Measurements from ENCODE around the gene GNAZ.

GNAZ gene

DNA sequence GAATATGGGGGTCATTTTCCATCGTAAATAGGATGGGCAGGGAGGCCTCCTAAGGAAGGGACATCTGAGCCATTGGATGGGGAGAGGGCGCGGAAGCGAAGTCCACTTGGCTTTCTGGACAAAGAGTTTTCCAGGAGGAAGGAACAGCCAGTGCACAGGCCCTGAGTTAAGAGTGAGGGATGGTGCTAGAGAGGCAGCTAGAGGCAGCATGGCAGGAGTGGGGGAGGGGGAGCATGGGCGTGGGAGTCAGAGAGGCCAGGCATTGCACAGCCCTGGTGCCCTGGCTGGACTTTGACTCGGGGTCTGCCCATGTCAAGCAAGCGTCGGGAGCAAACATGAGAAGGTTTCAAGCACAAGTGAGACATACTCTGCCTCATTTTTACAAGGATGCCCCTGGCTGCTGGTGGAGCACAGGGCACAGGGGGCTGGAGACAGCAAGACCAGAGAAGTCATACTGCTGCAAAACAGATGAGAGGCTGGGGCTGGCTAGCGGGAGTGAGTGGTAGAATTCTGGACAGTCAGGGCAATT, 9.0 kb downstream of the GNAZ start:
- DNase-seq = no peak

DNA sequence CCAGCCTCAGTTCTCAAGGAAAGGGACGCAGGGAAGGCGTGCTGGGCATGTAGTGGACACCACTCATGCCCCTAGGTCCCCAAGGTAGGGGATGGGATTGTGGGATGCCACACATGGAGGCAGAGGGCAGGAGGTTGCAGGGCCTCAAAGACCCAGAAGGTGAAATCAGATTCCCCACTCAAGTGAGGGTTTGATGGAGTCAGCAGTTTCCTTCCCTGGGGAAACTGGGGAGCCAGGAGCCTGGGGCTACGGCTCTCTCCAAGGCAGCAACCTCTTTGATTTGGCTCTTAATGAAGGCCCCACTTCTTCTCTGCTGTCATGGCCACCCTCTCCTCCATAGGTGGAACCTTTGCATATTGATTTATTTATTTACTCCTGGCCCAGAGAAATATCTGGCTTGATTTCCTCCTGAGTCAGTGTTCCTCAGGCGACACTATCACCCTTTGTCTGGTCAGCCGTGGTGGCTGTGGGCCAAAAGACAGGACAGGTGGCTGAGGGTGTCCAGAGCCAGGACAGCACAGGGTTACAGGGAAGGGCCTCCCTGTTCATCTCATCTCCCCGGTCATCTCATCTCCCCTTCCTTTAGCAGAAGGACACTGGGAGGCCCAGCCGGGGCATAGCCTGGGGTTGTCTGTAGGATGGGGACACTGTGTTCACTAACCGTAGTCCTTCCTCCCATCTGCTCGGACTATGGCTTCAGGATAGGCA, 9.6 kb downstream of the GNAZ start:
- DNase-seq = no peak

- DNase-seq = no peak
These were observed 10.4 kb downstream of the GNAZ start for GRCh38 chr22:23080613-23081290.

- no peak for DNase-seq
These were observed 12.4 kb downstream of the GNAZ start for GRCh38 chr22:23082534-23083314.

- DNase-seq = no peak
These were observed 13.1 kb downstream of the GNAZ start for GRCh38 chr22:23083315-23084021.

GRCh38 chr22:23084453-23085350, 14.4 kb downstream of the GNAZ start:
- no peak for DNase-seq

GRCh38 chr22:23085351-23085671, 15.0 kb downstream of the GNAZ start:
- no peak for DNase-seq

GRCh38 chr22:23085785-23086184, 15.5 kb downstream of the GNAZ start:
- no peak for DNase-seq

DNA sequence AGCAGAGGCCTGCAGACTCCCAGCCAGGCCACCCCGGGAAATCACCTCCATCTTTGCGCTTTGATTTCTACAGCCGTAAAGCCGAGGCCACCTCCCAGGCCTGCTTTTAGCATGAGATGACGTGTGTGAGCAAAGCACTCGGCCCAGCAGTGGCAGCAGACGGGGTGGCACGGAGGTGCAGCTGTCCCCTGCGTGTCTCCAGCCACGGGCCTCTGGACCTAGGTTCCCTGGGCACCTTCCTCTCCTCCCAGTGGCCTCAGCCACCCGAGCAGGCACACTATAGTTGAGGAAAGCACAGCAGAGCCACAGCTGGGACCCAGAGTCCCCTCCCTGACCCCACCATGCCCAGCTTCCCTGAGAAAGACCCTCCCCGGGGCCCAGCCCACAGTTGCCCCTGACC, 15.9 kb downstream of the GNAZ start:
- DNase-seq = no peak

- peak; percentile 87 for DNase-seq
These were observed 16.5 kb downstream of the GNAZ start for GRCh38 chr22:23086787-23087186.

DNA sequence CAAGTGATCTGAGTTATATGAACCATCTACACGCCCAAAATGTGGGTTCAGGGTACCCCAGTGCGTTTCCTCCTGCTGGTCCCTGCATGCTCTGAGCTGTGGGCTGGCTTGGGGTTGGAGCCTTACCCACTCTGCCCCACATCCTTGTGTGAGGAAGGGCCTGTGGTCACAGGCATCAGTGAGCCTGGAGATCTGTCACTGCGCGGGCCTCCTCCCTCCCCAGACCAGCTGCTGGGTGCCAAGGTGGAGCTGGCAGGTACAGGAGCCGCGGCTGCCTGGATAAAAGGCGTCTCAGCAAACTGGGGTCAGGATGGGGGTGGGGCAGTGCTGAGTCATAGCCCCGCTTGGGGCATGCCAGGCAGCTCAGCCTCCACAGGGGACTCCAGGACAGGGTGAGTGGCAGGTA, 17.9 kb downstream of the GNAZ start:
- peak; percentile 55 for DNase-seq

DNA sequence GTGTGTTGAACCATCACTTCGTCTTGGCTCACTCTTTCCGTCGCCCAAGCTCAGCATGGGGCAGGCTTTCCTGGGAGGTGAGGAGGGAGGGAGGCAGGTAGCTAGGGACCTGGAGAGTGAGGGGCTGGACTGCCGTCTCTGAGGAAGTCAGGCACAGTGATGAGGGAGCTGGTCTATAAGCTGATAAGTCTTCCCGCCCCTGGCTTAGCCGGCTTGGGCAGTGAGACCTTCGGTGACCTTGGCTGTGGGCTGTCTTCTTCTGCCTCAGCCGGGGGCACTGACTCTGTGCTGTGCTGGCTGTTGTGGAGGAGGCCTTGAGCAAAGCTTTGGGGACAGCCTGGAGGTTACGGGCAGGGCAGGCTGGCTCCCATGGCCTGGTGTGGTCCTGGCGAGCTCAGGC, 18.7 kb downstream of the GNAZ start:
- DNase-seq = no peak

DNA sequence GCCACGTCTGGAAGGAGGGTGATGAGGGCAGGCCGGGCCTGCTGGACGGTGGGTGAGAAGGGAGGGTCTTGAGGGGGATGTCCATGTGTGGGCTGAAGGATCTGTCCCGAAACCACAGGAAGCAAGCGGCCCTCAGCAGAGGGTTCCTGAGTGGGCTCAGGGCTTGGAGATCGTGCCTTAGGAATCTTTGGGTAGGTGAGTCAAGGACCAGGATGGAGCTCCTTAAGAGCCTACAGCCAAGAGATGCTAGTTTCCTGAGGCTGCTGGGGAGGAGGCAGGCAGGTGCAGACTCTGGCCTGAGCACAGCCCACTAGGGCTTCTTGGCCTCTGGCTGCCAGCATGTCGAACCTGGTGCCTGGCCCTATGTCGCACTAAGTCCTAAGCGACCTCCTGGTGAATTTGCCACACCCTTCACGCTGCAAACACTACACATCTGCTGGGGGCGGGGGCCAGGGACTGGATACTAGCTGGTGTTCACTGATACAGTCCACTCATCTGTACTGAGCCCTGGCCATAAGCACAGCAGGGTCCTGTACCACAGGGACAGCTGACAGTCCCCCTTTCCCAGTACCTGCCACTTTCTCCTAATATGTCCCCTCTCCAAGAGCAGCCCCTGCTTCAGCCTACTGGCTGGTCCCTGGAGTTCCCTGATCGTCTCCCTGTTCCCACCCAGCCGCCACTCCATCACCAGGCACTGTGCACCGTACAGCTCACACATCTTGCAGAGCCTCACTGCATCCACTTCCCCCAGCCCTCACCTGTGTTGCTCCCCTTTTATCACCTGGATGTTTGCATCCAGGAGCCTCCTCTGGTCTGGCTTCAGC, 19.5 kb downstream of the GNAZ start:
- DNase-seq = no peak

GRCh38 chr22:23090457-23090835, 20.1 kb downstream of the GNAZ start:
- no peak for DNase-seq

DNA sequence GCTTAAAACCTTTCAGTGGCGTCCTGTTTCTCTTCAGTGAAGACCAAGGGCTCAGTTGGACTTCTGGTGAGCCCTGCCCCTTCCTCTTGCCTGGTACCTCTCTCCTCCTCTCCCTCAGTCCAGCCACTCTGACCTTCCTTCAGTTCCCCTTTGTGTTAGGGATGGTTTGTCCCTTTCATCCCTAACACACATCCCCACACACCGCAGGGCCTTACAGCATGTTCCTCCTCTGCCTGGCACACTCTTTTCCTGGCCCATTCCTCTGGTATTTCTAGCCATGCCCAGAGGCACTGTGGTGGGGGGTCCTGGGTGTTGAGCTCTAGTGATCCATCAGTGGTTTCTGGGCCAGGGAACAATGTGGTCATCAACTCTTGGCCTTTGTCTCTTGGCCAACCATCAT, 21.4 kb downstream of the GNAZ start:
- no peak for DNase-seq

- no peak for DNase-seq
These were observed 22.1 kb downstream of the GNAZ start for GRCh38 chr22:23092217-23092955.

GRCh38 chr22:23093051-23093788, 22.9 kb downstream of the GNAZ start:
- no peak for DNase-seq

DNA sequence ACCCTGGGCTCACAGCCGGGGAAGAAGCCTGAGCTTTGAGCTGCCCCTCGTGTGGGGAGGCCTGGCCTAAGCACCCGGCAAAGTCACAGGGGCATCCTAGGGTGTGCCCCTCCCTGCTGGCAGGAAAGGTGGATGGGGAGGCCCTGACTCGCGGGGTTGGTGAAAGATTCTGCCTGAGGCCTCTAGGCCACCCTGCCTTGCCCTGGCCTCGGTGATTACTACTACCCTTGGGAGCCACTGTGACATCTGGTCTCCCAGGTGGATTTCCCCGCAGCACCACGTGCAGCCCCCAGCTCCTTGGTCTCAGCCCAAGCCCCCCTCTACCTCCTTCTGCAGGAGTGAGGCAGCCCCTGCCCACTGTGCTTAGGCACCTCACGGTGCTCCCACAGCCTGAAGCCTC, 23.9 kb downstream of the GNAZ start:
- no peak for DNase-seq
